HG03045 (cell line): ENCODE results near the gene CPNE4.

Source experiments
- ATAC-seq: cut with Tn5 transposase; IDR thresholded peaks from one replicate; pipeline ENCODE4 v1.9.1; 2021; ENCODE audit warnings: mild to moderate bottlenecking, moderate library complexity; ENCODE audit not compliant: unreplicated experiment

Gene CPNE4

DNA sequence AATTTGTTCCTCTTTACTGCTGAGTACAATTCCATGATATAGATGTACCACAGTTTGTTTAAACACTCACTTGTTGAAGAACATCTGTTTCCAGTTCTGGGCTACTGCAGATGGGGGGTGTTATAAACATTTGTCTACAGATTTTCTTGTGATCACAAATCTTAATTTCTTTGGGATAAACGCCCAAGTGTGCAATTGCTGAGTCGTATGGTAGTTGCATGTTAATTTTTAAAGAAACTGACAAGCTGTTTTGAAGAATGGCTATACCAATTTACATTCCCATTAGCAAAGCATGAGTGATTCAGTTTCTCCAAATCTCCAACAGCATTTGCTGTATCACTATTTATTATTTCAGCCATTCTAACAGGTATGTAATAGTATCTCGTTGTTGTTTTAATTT, 290.0 kb downstream of the CPNE4 start:
- no peak for ATAC-seq

GRCh38 chr3:131743126-131743525, 291.7 kb downstream of the CPNE4 start:
- no peak for ATAC-seq

GRCh38 chr3:131739211-131739610, 295.6 kb downstream of the CPNE4 start:
- ATAC-seq, result no peak

DNA sequence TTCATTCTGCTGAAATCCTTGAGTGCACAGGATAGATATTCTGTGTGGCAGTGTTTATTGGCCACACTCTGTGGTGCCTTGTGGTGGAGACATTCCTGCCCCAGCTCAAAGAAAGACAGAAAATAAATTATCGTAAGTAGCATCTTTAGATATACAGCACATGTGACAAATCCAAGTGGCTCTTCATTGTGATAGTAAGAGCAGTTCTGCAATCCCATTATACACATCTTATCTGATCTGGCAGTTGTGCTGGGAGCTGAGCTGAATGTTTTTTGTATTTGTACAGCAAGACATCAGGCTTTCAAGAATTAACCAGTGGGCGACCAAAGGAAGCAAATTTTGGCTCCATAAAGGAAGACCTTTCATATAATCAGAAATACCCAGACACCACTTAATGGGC, 296.7 kb downstream of the CPNE4 start:
- no peak for ATAC-seq

DNA sequence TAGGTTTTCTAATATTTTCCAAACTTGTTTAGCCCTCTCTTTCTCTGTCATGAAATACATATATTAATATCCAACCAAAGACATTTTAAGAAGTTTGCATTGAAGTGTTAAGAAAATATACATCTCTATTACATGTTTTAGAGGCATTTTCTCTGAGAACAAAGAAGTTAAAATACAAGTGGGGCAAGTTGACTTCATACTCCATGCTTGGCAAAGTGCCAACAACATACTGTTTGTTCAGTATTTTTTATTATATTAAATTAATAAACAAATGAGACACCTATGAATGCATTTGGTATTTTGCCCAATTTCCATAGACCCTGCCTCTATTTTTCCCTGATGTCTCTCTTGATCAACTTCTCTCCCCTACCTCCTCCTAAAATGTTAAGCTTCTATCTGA, 299.3 kb downstream of the CPNE4 start:
- ATAC-seq, result no peak

DNA sequence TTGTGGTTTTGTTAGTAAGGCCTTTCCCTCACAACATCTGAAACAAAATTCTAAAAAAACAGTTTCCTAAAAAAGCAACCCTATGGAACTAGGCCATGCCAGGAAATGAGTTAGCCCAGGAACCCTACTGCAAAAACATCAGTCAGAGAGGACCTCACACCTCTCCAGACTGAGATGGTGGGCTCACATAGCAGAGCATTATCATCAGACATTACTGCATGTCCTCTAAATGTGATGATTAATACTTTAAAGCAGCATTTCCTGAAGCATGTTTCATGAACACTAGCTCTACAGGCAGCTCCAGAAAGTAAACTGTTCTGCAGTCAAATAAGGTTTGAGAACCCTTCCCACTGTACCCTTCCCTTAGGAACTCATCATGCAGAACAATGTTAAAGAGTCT, 299.7 kb downstream of the CPNE4 start:
- no peak for ATAC-seq

GRCh38 chr3:131733086-131733841, 301.6 kb downstream of the CPNE4 start:
- ATAC-seq, result no peak

GRCh38 chr3:131731709-131732108, 303.1 kb downstream of the CPNE4 start:
- ATAC-seq, result peak; percentile 45

GRCh38 chr3:131730581-131730980, 304.2 kb downstream of the CPNE4 start:
- ATAC-seq, result no peak

DNA sequence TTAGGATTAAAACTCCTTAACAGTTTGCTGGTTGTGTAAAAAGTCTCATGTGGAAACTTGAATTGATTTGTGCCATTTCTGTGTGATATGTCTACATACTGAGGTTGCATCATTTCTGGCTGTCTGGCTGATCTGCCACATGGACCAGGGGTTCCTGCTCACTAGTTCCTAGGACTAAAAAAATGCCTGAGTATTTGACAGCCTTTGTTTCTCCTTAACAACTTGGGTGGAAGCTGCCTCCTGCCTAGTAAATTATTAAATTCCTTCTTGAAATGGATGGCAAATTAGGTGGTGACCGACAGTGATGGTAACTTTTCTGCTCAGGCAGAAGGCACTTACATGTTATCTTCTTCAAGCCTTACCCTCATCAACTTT, 305.2 kb downstream of the CPNE4 start:
- no peak for ATAC-seq

GRCh38 chr3:131728898-131729642, 305.7 kb downstream of the CPNE4 start:
- no peak for ATAC-seq

DNA sequence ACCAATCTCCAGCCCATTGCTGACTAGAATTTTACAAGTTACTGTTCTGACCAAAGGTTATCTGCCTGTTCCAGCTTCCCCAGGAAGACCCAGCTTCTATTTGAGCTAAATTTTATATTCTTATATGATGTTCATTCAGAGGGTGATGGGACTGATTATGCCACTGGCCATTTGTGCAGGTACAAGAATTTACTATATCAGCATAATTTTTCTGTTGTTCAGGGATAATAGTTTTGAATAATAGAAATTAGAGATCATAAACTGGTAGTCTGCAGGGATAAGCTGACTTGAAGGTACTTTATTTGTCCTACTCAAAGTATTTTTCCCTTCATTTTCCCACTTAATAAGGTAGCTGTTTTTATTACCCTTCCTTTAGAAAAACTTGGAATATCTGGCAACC, 309.4 kb downstream of the CPNE4 start:
- no peak for ATAC-seq

- no peak for ATAC-seq
Observed at GRCh38 chr3:131723343-131723742, 311.5 kb downstream of the CPNE4 start.

GRCh38 chr3:131717493-131717892, 317.3 kb downstream of the CPNE4 start:
- ATAC-seq, result no peak

DNA sequence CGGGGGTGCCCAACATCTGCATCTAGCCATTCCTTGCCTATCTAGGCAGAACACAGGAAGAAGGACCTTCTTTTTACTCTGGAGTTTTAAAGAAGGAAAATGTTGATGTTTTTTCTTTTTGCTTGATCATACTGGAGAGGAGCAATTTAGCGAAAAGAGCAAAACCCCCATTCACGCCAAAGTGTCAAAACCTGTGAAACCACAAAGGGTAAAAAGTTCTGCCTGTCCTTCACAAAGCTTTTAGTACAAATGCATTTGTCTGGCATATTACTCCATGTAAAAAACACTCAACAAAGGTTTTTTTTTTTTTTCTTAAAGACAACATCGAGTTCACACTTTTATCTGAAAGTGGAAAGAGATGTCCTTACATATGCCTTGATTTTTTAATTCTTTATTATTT, 317.9 kb downstream of the CPNE4 start:
- no peak for ATAC-seq

GRCh38 chr3:131716007-131716406, 318.8 kb downstream of the CPNE4 start:
- ATAC-seq, result no peak

- ATAC-seq, result peak; percentile 86
Observed at GRCh38 chr3:131714585-131715220, 320.1 kb downstream of the CPNE4 start.

DNA sequence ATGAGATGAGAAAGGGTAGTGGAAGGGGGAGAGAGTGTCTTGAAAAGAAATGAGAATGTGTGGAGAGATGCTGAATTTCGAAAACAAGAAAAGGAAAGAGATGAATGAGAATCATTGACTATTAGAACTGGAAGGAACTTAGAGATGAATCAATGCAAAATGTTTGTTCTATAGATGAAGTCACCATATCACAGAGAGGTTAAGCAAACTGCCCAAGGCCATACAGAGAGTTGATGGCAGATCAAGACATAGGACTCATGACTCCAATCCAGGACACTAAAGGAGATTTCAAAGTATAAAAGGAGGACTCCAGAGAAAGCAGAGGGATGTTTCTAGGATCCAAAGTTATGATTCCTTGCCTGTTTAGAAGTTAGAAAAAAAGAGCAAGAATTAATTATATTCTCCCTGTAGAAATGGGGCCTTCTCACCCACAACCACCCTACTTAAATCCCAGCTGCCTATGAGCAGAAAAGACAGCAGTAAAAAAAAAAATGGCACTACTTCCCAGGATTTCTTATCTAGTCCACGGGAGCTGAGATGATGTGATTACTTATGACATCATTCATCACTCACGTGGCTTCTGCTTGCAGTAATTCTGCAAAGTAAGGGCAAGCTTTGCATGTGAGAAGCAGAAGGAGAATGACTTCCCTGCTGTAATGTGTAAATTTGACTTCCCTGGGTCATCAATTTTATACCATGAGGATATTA, 321.2 kb downstream of the CPNE4 start:
- ATAC-seq, result no peak

GRCh38 chr3:131712662-131713061, 322.2 kb downstream of the CPNE4 start:
- ATAC-seq, result no peak

DNA sequence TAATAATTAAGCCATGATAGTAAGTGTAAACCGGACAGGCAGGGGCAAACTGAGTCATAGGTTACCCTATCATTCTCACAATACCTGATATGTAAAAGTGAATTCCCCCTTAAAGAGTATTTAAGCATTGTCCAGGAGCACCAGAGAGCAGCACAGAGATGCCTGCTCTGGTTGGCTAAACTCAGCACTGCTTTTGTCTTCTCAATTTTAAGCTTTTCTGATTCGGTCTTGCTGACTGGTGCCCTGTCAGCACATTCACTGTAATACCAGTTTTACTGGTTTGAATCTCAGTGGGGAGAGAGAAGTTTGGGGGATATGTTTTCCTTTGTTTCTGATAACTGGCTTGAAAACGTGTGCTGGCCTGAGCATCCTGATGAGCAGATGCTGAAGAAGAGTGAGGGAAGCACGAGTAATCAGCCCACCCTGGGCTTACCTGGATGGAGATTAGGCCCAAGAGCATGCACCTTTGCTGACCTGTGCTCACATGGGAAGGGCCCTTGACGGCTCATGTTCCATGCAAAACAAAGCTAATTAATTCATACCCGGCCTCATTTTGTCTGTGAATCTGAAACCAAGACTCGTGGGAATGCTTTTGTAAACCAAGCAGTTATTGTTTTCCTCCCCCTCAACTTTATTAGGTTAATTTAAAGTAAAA, 323.6 kb downstream of the CPNE4 start:
- no peak for ATAC-seq

- ATAC-seq, result no peak
Observed at GRCh38 chr3:131708241-131708640, 326.6 kb downstream of the CPNE4 start.
